Hepatocyte (in vitro differentiated cells): ENCODE data around the gene RNF130. TPM values are rescaled to one million over a fixed set of nuclear protein-coding genes. Genes with fewer than 3 reads are reported as not detected.

Experiments
- DNase-seq: peaks from one replicate; pipeline ENCODE4 v3.0.0-alpha.2; 2016; ENCODE audit warnings: low spot score
- H2AFZ ChIP-seq: fragments of 200-600 bp; sonication (generic); 2 replicates; pipeline ENCODE4 v1.6.0; 2016; ENCODE audit warnings: antibody characterized with exemption, mild to moderate bottlenecking
- H3K27ac ChIP-seq: fragments of 200-600 bp; sonication (generic); 2 replicates; pipeline ENCODE4 v1.5.1; 2016; ENCODE audit warnings: mild to moderate bottlenecking
- H3K27me3 ChIP-seq: fragments of 200-600 bp; sonication (generic); 2 replicates; pipeline ENCODE4 v1.6.1; 2016
- H3K36me3 ChIP-seq: fragments of 200-600 bp; sonication (generic); replicated peaks from 2 replicates; pipeline ENCODE4 v1.5.1; 2016; ENCODE audit warnings: low read depth; ENCODE audit not compliant: insufficient read depth
- H3K4me1 ChIP-seq: fragments of 200-600 bp; sonication (generic); 2 replicates; pipeline ENCODE4 v1.5.1; 2016; ENCODE audit warnings: mild to moderate bottlenecking, moderate library complexity; ENCODE audit not compliant: insufficient read depth
- H3K4me2 ChIP-seq: fragments of 200-600 bp; sonication (generic); 2 replicates; pipeline ENCODE4 v1.6.0; 2016
- H3K4me3 ChIP-seq: fragments of 200-600 bp; sonication (generic); 2 replicates; pipeline ENCODE4 v1.5.1; 2016; ENCODE audit warnings: mild to moderate bottlenecking
- H3K79me2 ChIP-seq: fragments of 200-600 bp; sonication (generic); 2 replicates; pipeline ENCODE4 v1.6.0; 2017; ENCODE audit warnings: mild to moderate bottlenecking
- H3K9me2 ChIP-seq: fragments of 200-600 bp; sonication (generic); replicated peaks from 2 replicates; pipeline ENCODE4 v1.6.0; 2017; ENCODE audit warnings: mild to moderate bottlenecking; ENCODE audit not compliant: insufficient read depth
- H3K9me3 ChIP-seq: fragments of 200-600 bp; sonication (generic); 2 replicates; pipeline ENCODE4 v1.5.1; 2016; ENCODE audit warnings: low read depth, mild to moderate bottlenecking
- H4K20me1 ChIP-seq: fragments of 200-600 bp; sonication (generic); 2 replicates; pipeline ENCODE4 v1.6.0; 2016; ENCODE audit warnings: mild to moderate bottlenecking; ENCODE audit not compliant: insufficient read depth, poor library complexity, severe bottlenecking
- EZH2 ChIP-seq: fragments of 200-600 bp; sonication (generic); IDR thresholded peaks from 2 replicates; pipeline ENCODE4 v1.6.1; 2016; ENCODE audit warnings: antibody characterized with exemption, mild to moderate bottlenecking, borderline replicate concordance
- EZH2phosphoT487 ChIP-seq: fragments of 200-600 bp; sonication (generic); IDR thresholded peaks from one replicate; pipeline ENCODE4 v1.6.1; 2018; ENCODE audit warnings: antibody characterized with exemption, mild to moderate bottlenecking, low read depth, moderate library complexity; ENCODE audit not compliant: unreplicated experiment, severe bottlenecking
- WGBS: methylation state at CpG from one replicate; pipeline ENCODE4 v1.1.6; 2016; ENCODE audit warnings: low lambda C conversion rate; ENCODE audit errors: missing lambda C conversion rate; 5-methylcytosine and 5-hydroxymethylcytosine counted together
- polyA plus RNA-seq: library from polyadenylated mRNA; unstranded; fragments of >200 nt; fragmentation: Nextera tagmentation; extraction: Ambion mirVana; gene quantifications from 2 replicates; pipeline ENCODE4 v1.2.1, GENCODE V29; 2016
- total RNA-seq: library from RNA; depleted of rRNA; stranded (reverse); fragments of >200 nt; gene quantifications from 2 replicates; pipeline ENCODE4 v1.2.3, GENCODE V29; 2014
- TF ChIP-seq, protein P1 (sequence below): fragments of 200-600 bp; sonication (generic); IDR thresholded peaks from 2 replicates; pipeline ENCODE4 v1.5.1; 2016; ENCODE audit warnings: antibody characterized with exemption, mild to moderate bottlenecking; ENCODE audit not compliant: poor library complexity

The RNF130 gene
- total and polyA plus RNA-seq, 2 experiments from 2014 or later, result 42.4 to 64.9 TPM

DNA sequence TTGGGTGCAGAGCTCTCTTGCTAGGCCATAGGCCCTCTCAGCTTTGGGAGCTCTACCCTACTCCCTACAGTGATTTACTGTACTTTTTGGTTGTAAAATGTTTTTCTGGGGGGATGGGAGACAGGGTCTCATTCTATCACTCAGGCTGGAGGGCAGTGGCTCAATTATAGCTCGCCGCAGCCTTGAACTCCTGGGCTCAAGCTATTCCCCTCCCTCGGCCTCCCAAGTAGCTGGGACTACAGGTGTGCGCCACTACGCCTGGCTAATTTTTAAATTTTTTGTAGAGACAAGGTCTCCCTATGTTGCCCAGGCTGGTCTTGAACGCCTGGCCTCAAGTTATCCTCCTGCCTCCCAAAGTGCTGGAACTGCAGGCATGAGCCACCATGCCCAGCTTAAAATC, 21.7 kb upstream of the RNF130 start:
- H3K9me2 ChIP-seq, result no peaks in the 10 kb centered on the region
- H3K4me2 ChIP-seq, result no peak overlapping the region
- no peak overlapping the region for H3K27ac ChIP-seq
- no peak overlapping the region for H2AFZ ChIP-seq
- no peaks in the 10 kb centered on the region for H3K4me1 ChIP-seq
- no peaks in the 10 kb centered on the region for H3K79me2 ChIP-seq
- WGBS, result 93% methylated on average over 6 of the region's 6 CpGs
- H3K36me3 ChIP-seq, result no peaks in the 10 kb centered on the region
- no peak for DNase-seq
- no peaks in the 10 kb centered on the region for H3K9me3 ChIP-seq
- no peak overlapping the region for H3K4me3 ChIP-seq
- H4K20me1 ChIP-seq, result no peaks in the 10 kb centered on the region
- no peaks in the 10 kb centered on the region for H3K27me3 ChIP-seq
- TF ChIP-seq, protein P1, sequence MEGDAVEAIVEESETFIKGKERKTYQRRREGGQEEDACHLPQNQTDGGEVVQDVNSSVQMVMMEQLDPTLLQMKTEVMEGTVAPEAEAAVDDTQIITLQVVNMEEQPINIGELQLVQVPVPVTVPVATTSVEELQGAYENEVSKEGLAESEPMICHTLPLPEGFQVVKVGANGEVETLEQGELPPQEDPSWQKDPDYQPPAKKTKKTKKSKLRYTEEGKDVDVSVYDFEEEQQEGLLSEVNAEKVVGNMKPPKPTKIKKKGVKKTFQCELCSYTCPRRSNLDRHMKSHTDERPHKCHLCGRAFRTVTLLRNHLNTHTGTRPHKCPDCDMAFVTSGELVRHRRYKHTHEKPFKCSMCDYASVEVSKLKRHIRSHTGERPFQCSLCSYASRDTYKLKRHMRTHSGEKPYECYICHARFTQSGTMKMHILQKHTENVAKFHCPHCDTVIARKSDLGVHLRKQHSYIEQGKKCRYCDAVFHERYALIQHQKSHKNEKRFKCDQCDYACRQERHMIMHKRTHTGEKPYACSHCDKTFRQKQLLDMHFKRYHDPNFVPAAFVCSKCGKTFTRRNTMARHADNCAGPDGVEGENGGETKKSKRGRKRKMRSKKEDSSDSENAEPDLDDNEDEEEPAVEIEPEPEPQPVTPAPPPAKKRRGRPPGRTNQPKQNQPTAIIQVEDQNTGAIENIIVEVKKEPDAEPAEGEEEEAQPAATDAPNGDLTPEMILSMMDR, result no peak
- TF ChIP-seq EZH2 (no peak), EZH2phosphoT487 (no peak)

DNA sequence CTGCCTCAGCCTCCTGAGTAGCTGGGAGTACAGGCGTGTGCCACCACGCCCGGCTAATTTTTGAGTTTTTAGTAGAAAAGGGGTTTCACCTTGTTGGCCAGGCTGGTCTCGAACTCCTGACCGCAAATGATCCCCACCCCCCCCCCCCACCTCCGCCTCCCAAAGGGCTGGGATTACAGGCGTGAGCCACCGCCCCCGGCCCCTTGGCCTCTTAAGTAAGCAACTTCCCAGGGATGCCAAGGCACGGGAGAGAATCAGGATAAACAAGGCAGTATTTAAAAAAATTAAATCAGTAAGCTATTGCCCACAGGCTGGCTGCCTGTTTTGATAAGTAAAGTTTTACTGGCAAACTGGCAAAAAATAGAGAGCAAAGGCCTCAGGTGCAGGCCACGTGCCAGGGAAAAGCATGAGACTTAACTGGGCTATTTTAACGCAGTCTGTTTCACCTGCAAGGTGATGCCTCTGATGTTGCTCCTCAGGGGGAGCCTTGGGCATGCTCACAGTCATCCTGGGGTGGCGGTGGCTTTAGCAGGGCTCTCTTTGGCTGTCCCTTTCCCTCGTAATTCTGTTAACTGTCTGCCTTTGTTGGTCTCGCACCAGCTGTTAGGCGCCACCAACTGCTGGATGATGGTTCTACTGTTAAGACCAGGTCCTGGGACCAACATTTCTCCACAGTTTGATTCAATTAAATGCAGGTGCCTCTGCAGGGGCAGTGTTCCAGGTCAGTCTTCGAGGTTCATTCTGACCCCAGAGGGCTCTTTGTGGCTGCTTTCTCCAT, 19.4 kb upstream of the RNF130 start:
- Histone ChIP-seq H3K4me1 (no peaks in the 10 kb centered on the region), H3K9me2 (no peaks in the 10 kb centered on the region), H3K9me3 (no peaks in the 10 kb centered on the region), H3K4me2 (peak overlapping the region; percentile 77), H3K27ac (no peak overlapping the region), H3K36me3 (no peaks in the 10 kb centered on the region), H2AFZ (peak overlapping the region; percentile 64), H3K27me3 (no peaks in the 10 kb centered on the region), H3K79me2 (no peaks in the 10 kb centered on the region), H3K4me3 (no peak overlapping the region), H4K20me1 (no peaks in the 10 kb centered on the region)
- 22% methylated on average over 15 of the region's 17 CpGs for WGBS
- TF ChIP-seq EZH2, result no peak
- TF ChIP-seq, protein P1, result peak; percentile 45
- DNase-seq, result peak; percentile 64

DNA sequence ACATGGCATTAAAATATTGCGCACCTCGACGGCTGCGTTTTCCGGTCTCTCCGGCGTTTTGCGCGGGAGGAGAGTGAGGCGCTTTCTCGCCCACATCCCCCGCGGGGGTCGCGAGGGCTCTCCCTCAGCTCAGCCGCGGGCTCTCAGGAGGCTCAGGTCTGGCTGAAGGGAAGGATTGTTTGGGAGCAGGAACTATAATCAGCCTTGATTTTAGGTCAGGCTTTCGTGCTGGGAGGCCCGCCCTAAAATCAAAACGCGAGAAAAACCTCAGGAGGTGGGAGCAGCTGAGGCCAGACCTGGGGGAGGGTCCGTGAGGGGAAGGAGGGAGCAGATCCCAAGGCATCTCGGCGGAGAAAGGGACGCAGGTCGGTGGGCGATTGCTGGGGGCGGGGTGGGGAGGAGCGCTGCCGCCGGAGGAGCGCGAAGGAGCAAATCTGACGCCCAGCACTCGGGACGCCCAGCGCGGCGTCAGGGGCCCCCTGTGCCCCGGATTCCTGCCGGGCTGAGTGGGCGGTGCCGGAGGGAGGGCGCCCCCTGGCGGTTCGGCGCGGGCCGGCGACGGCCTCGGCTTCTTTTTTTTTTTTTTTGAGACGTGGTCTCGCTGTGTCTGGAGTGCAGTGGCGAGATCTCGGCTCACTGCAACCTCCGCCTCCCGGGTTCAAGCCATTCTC, 18.7 kb upstream of the RNF130 start:
- Histone ChIP-seq H3K4me1 (no peaks in the 10 kb centered on the region), H3K36me3 (no peaks in the 10 kb centered on the region), H4K20me1 (no peaks in the 10 kb centered on the region), H3K79me2 (no peaks in the 10 kb centered on the region), H3K27ac (peak overlapping the region; percentile 82), H3K4me2 (peak overlapping the region; percentile 77), H3K27me3 (no peaks in the 10 kb centered on the region), H3K9me2 (no peaks in the 10 kb centered on the region), H3K9me3 (no peaks in the 10 kb centered on the region), H2AFZ (peak overlapping the region; percentile 93), H3K4me3 (peak overlapping the region; percentile 50)
- TF ChIP-seq, protein P1, result peak; percentile 91
- TF ChIP-seq EZH2phosphoT487, result no peak
- WGBS, result 3% methylated on average over 29 of the region's 58 CpGs
- DNase-seq, result peak; percentile 91
